Loucy (cell line): Measurements from ENCODE around the gene ATP8A2.

ENCODE experiments used
- H2AFZ ChIP-seq: fragments of 200-600 bp; sonication (generic); 2 replicates; pipeline ENCODE4 v1.6.0; 2016; ENCODE audit warnings: antibody characterized with exemption, mild to moderate bottlenecking, low read length, moderate library complexity
- H3F3A ChIP-seq: fragments of 200-600 bp; 2 replicates; pipeline ENCODE4 v1.6.0; 2016; ENCODE audit warnings: antibody characterized with exemption, low read depth, mild to moderate bottlenecking
- H3K27me3 ChIP-seq: fragments of 200-600 bp; sonication (generic); 2 replicates; pipeline ENCODE4 v1.6.1; 2014; ENCODE audit warnings: low read length, mild to moderate bottlenecking; ENCODE audit not compliant: insufficient read depth, poor library complexity, severe bottlenecking
- H3K36me3 ChIP-seq: fragments of 200-600 bp; sonication (generic); 2 replicates; pipeline ENCODE4 v1.6.1; 2016; ENCODE audit warnings: low read length; ENCODE audit not compliant: insufficient read depth
- H3K4me1 ChIP-seq: fragments of 200-600 bp; sonication (generic); 2 replicates; pipeline ENCODE4 v1.5.1; 2014; ENCODE audit warnings: low read length, mild to moderate bottlenecking; ENCODE audit not compliant: insufficient read depth, poor library complexity, severe bottlenecking
- H3K4me2 ChIP-seq: fragments of 200-600 bp; sonication (generic); 2 replicates; pipeline ENCODE4 v1.6.0; 2014; ENCODE audit warnings: antibody characterized with exemption, low read length, low read depth, mild to moderate bottlenecking; ENCODE audit not compliant: poor library complexity, severe bottlenecking
- H3K4me3 ChIP-seq: fragments of 200-600 bp; sonication (generic); 2 replicates; pipeline ENCODE4 v1.5.1; 2014; ENCODE audit warnings: low read length, mild to moderate bottlenecking, mixed read lengths; ENCODE audit not compliant: poor library complexity, severe bottlenecking
- H3K79me2 ChIP-seq: fragments of 200-600 bp; sonication (generic); 2 replicates; pipeline ENCODE4 v1.6.1; 2014; ENCODE audit warnings: low read length; ENCODE audit not compliant: insufficient read depth
- H3K9ac ChIP-seq: fragments of 200-600 bp; sonication (generic); 2 replicates; pipeline ENCODE4 v1.6.0; 2014; ENCODE audit warnings: mild to moderate bottlenecking, low read depth, low read length, moderate library complexity; ENCODE audit not compliant: poor library complexity, severe bottlenecking
- H3K9me2 ChIP-seq: fragments of 200-600 bp; sonication (generic); replicated peaks from 2 replicates; pipeline ENCODE4 v1.6.1; 2016; ENCODE audit warnings: low read depth, low read length, mixed read lengths
- H3K9me3 ChIP-seq: fragments of 200-600 bp; sonication (generic); 2 replicates; pipeline ENCODE4 v1.6.1; 2014; ENCODE audit warnings: mild to moderate bottlenecking, antibody characterized with exemption, low read length, low read depth; ENCODE audit not compliant: insufficient read depth
- H4K20me1 ChIP-seq: fragments of 200-600 bp; sonication (generic); 2 replicates; pipeline ENCODE4 v1.6.0; 2014; ENCODE audit warnings: antibody characterized with exemption, low read length, mild to moderate bottlenecking; ENCODE audit not compliant: insufficient read depth, poor library complexity, severe bottlenecking
- CTCF ChIP-seq: fragments of 200-600 bp; sonication (generic); conservative IDR thresholded peaks from 2 replicates; pipeline ENCODE4 v1.5.1; 2014; ENCODE audit warnings: mild to moderate bottlenecking, antibody characterized with exemption, low read length
- EZH2phosphoT487 ChIP-seq: fragments of 200-600 bp; IDR thresholded peaks from 2 replicates; pipeline ENCODE4 v1.6.1; 2018; ENCODE audit warnings: antibody characterized with exemption, mild to moderate bottlenecking, moderate library complexity, borderline replicate concordance

The ATP8A2 gene

DNA sequence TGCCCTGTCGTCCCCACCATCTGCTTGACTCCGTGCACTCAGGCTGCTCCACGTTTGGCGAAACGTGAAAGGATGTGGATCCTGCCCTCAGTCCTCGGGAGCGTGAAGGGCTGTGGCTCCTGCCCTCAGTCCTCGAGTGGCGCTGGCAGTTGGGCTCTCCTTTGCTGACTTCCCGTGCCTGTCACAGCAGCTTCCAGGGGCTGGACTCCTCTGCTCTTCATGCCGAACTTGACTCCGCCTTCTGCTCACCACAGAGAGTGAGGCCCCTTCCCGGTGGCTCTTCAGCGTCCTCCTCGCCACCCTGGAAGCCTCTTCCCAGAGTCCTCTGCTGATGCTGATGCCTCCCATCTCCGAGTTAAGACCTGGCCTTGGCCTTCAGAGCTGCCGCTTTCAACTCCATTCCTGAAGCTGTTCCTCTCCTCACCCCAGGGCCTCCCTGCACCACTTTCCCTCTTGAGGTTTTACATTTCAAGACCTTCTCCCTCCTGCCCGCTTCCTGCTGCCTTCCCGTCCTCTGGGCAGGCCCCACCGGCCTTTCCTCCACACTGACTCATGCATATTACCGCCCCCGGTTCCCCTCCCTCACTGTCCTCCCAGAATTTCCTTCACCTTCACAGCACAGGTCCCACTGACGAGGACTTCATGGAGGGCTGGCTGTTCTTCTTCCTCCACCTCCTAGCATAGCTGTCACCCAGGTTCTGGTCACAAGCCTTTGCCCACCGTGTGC, 568.4 kb downstream of the ATP8A2 start:
- H3K4me1 ChIP-seq = peaks cover 7% of the 10 kb centered on the region
- H3F3A ChIP-seq = no peaks in the 10 kb centered on the region

DNA sequence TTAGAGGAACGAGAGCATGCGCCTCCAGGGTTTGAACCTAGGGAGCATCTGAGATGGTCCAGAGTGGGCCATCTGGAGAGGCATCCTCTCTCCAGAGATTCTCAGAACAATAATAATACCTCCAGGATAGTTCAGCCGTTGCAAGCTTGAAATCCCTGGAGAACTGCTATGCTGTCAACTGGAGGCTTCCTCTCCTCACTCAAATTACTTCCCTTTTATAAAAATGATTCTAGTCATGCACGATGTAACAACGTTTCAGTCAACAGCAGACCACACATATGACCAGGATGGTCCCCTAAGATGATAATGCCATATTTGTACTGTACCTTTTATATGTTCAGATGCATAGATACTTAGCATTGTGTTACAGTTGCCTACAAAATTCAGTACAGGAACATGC, 571.3 kb downstream of the ATP8A2 start:
- no peaks in the 10 kb centered on the region for H3K9me3 ChIP-seq
- H3K27me3 ChIP-seq = no peaks in the 10 kb centered on the region
- no peak overlapping the region for H3K9ac ChIP-seq
- no peaks in the 10 kb centered on the region for H3F3A ChIP-seq
- H4K20me1 ChIP-seq = no peaks in the 10 kb centered on the region
- no peak overlapping the region for H3K4me2 ChIP-seq
- H3K36me3 ChIP-seq = no peaks in the 10 kb centered on the region
- no peak for TF ChIP-seq EZH2phosphoT487
- TF ChIP-seq CTCF = no peak
- H3K79me2 ChIP-seq = no peaks in the 10 kb centered on the region
- H3K9me2 ChIP-seq = no peaks in the 10 kb centered on the region
- no peak overlapping the region for H3K4me3 ChIP-seq
- H2AFZ ChIP-seq = no peak overlapping the region
- peaks cover 9% of the 10 kb centered on the region for H3K4me1 ChIP-seq

More for the DNA sequence above, 568.4 kb downstream of the ATP8A2 start:
- Histone ChIP-seq H3K36me3 (no peaks in the 10 kb centered on the region), H3K9me3 (no peaks in the 10 kb centered on the region), H3K4me3 (no peak overlapping the region), H3K27me3 (no peaks in the 10 kb centered on the region), H2AFZ (peak overlapping the region; percentile 63; the same call in 1 of the 2 replicates), H4K20me1 (no peaks in the 10 kb centered on the region), H3K79me2 (no peaks in the 10 kb centered on the region), H3K9ac (no peak overlapping the region), H3K9me2 (no peaks in the 10 kb centered on the region), H3K4me2 (no peak overlapping the region)
- TF ChIP-seq EZH2phosphoT487 = no peak
- no peak for TF ChIP-seq CTCF

DNA sequence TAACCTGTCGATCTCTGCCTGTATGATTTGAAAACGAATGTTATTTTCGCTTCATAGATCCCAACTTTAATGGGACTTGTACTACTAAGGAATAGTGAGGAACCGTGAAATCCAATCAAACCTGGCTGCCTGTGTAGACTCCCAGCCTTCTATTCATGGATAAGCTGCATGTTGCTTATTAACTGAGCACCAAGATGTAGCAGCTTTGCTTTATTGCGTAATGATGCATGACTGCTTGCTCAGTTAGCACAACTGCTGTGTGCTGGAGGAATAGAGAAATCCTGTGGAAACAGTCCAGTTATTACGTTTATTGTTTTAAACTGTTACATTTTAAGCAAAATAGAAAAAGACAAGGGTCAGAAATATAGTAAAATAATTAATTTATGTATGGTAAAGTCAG, 571.9 kb downstream of the ATP8A2 start:
- Histone ChIP-seq H3K27me3 (no peaks in the 10 kb centered on the region), H3K4me2 (no peak overlapping the region), H2AFZ (no peak overlapping the region)

More for the DNA sequence above, 571.9 kb downstream of the ATP8A2 start:
- Histone ChIP-seq H3K79me2 (no peaks in the 10 kb centered on the region), H3K4me1 (peaks cover 9% of the 10 kb centered on the region), H3F3A (no peaks in the 10 kb centered on the region), H3K9ac (no peak overlapping the region), H3K36me3 (no peaks in the 10 kb centered on the region), H4K20me1 (no peaks in the 10 kb centered on the region), H3K9me3 (no peaks in the 10 kb centered on the region), H3K4me3 (no peak overlapping the region), H3K9me2 (no peaks in the 10 kb centered on the region)
- TF ChIP-seq CTCF = no peak
- TF ChIP-seq EZH2phosphoT487 = no peak
